RCC 7860 (cell line): ENCODE data around the gene LCP1.

Source experiments
- DNase-seq: peaks from one replicate; pipeline ENCODE4 v3.0.0-alpha.2; 2015; ENCODE audit warnings: low spot score
- FAIRE-seq: peaks from 2 replicates; lab custom pipeline; 2012; peaks lifted over from hg19 to GRCh38; lab: Jason Lieb, UNC

The LCP1 gene

GRCh38 chr13:46131705-46132104 is 50.3 kb downstream of the LCP1 start:
- DNase-seq (no peak), FAIRE-seq (no peak)

- DNase-seq (no peak), FAIRE-seq (no peak)
Observed at GRCh38 chr13:46129955-46130618, 51.9 kb downstream of the LCP1 start.

GRCh38 chr13:46129124-46129523 is 52.9 kb downstream of the LCP1 start:
- DNase-seq (no peak), FAIRE-seq (no peak)

GRCh38 chr13:46127358-46128023 is 54.5 kb downstream of the LCP1 start:
- FAIRE-seq, result no peak
- DNase-seq, result no peak

GRCh38 chr13:46126552-46127357 is 55.2 kb downstream of the LCP1 start:
- peak; percentile 2 for FAIRE-seq
- peak; percentile 43 for DNase-seq

- no peak for DNase-seq
- FAIRE-seq, result no peak
Observed at GRCh38 chr13:46126056-46126455, 55.9 kb downstream of the LCP1 start.

- FAIRE-seq (no peak), DNase-seq (no peak)
Observed at GRCh38 chr13:46124967-46125933, 56.7 kb downstream of the LCP1 start.

- DNase-seq, result no peak
- FAIRE-seq, result no peak
Observed at GRCh38 chr13:46124531-46124966, 57.4 kb downstream of the LCP1 start.

- FAIRE-seq (no peak), DNase-seq (no peak)
Observed at GRCh38 chr13:46122304-46122703, 59.7 kb downstream of the LCP1 start.

GRCh38 chr13:46121597-46122163 is 60.3 kb downstream of the LCP1 start:
- DNase-seq (no peak), FAIRE-seq (no peak)

- DNase-seq, result no peak
- no peak for FAIRE-seq
Observed at GRCh38 chr13:46121033-46121432, 60.9 kb downstream of the LCP1 start.

- FAIRE-seq (peak; percentile 86), DNase-seq (peak; percentile 84)
Observed at GRCh38 chr13:46119883-46120614, 61.9 kb downstream of the LCP1 start.

- FAIRE-seq, result no peak
- DNase-seq, result no peak
Observed at GRCh38 chr13:46116653-46117502, 65.1 kb downstream of the LCP1 start.

- DNase-seq, result no peak
- no peak for FAIRE-seq
Observed at GRCh38 chr13:46114613-46115012, 67.4 kb downstream of the LCP1 start.

- DNase-seq, result peak; percentile 59
Observed at GRCh38 chr13:46113596-46113995, 68.4 kb downstream of the LCP1 start.

GRCh38 chr13:46111151-46111550 is 70.8 kb downstream of the LCP1 start:
- FAIRE-seq, result no peak
- no peak for DNase-seq

More at GRCh38 chr13:46113596-46113995, 68.4 kb downstream of the LCP1 start:
- no peak for FAIRE-seq

- DNase-seq (no peak), FAIRE-seq (no peak)
Observed at GRCh38 chr13:46109451-46109850, 72.5 kb downstream of the LCP1 start.

GRCh38 chr13:46106839-46107371 is 75.1 kb downstream of the LCP1 start:
- FAIRE-seq, result no peak
- no peak for DNase-seq
